Epidermal melanocyte (primary cell): ENCODE measurements around the gene ABLIM3.
"Not testable (repeated sequence)": the region's sequence is repeated elsewhere in the genome, so short reads cannot be mapped to it uniquely, and the experiment has no call there.

Experiments used
- DNase-seq: peaks from one replicate; pipeline ENCODE4 v3.0.0; 2011; ENCODE audit warnings: low spot score; ENCODE audit not compliant: insufficient read length

The ABLIM3 gene

DNA sequence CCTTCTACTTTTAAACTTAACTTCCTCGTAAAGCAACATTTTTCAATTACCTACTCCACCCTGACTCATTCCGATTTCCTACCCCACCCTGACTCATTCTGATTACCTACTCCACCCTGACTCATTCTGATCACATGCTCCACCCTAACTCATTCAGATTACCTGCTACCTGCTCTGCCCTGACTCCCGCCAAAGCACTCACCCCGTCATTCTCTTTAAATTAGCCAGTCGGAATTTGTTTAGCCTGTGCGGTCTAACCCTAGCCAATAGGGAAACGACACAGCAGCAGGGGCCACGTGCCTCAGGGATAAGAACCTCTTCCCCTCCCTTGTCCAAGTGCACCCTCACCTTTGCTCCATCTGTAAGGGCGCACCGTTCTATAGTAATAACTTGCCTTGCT lies 46.3 kb downstream of the ABLIM3 start:
- DNase-seq = not testable (repeated sequence)

- DNase-seq = no peak
Measured at GRCh38 chr5:149188383-149188782, 47.1 kb downstream of the ABLIM3 start.

DNA sequence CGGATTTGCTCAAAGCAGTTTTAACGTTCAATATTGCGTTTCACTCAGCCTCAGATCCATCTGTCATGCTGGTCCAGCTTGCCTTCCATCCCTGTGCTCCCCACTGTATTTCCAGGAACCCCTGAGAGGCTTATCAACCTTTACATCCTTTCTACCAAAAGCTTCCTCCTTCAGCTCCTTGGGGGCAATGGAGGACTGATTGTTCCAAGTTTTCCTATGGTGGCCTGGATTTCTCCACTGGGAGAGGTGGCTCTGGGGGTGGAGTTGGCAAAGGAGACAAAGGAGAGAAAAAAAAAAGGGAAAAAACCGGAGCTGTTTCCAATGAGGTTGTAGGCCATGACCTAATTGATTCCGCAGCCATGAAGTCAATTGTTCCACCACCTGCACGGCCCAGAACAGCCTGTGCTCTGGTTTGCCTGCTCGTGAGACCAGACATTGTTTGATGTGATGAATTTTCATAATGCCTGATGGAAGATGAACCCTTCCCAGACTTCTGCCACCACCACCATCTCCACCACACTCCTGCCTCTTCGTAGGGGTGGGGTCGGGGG lies 54.1 kb downstream of the ABLIM3 start:
- DNase-seq = no peak

GRCh38 chr5:149195962-149196361 lies 54.7 kb downstream of the ABLIM3 start:
- DNase-seq = no peak

DNA sequence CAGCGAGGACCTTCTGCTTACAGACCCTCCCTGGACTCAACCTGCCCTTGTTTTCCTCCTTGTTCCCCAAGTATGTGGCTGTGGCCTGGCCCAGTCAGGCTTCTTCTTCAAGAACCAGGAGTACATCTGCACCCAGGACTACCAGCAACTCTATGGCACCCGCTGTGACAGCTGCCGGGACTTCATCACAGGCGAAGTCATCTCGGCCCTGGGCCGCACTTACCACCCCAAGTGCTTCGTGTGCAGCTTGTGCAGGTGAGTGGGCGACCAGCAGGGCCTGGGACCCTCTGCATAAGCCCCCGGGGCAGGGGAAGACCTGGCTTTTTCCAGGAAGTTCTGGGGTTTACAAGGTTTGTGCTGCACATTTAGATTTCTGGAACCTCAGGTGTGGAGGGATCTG lies 56.9 kb downstream of the ABLIM3 start:
- no peak for DNase-seq

GRCh38 chr5:149200355-149200754 lies 59.1 kb downstream of the ABLIM3 start:
- no peak for DNase-seq

DNA sequence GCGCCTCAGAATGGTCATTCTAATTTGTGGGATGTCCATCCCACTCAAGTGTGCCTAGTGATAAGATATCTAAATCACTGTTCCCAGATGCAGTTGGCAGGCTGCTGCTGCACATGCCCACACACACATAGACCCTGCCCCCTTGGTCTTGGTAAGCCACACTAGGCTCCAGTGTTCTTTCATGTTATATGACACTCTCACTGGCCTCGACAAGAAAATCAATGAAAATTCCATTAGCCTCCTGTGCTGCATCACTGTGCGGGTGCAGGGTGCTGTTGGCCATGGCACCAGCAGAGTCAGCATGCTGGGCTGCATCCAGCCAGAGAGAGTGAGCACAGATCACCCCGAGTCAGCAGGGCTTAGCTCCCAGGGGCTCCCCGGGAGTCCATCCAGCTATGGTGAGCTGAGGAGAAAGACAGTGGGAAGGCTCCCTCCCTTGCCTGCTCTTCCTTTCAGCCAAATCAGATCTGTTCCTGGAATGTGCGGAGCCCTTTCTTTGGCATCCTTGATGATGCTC lies 59.9 kb downstream of the ABLIM3 start:
- DNase-seq = no peak

- DNase-seq = no peak
Measured at GRCh38 chr5:149202910-149203451, 61.7 kb downstream of the ABLIM3 start.

GRCh38 chr5:149203921-149204441 lies 62.7 kb downstream of the ABLIM3 start:
- DNase-seq = no peak

DNA sequence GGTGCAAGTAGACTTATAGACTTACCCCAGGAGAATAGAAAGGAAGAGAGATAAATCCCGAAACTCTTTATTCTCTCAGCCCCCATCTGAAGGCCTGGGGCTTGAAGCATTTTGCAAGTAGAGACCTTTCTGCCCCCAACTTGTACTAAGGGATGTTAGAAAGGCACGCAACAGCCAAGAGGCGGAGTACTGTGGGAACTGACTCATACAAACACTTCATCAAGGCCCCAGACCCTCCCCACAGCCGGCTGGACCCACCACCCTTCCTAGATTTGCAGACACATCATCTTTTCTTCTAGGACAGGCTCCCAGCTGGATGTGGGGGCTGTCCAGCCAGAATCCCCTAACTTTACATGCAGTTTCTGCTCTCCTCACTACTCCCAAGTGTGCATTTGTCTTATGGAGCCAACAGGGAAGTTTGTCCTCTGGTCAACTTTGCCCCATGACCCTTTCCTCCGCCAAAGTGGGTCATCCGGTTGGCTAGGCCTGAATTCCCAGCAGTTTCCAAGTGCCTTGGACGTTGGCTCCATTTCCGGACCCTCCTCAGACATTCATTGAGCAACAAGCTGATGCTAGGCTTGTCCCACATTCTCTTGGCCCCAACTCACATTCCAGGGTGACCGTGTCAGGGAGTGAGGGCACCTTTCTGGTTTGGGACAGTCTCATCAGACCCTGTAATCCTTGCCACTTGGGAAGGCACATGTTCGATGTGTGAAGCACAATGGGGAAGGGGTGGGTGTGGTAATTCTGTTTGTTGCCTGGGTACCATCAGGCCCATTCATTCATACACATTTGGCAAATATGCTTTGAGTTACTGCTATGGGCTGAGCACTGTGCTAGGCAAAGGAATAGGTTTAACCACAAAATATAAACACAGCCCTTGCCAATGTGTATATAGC lies 64.6 kb downstream of the ABLIM3 start:
- DNase-seq = no peak

GRCh38 chr5:149206524-149207141 lies 65.3 kb downstream of the ABLIM3 start:
- no peak for DNase-seq

- DNase-seq = no peak
Measured at GRCh38 chr5:149207831-149208230, 66.5 kb downstream of the ABLIM3 start.

DNA sequence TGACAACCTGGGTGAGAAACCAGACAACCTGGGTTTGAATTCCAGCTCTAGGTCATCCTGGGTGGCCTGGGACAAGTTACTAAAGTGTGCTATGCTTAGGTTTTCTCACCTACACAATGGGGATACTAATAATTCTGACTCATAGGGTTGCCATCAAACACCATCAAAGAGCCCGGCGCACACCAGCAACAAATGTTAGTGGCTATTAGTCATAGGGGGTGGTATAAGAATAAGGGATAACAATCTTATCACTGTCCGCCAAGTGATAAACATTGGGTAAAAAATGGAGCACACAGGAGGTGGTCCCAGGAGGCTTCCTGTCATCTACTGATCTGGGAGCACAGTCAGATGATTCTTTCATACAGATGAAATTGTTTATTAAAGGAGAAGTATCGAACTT lies 68.9 kb downstream of the ABLIM3 start:
- no peak for DNase-seq

DNA sequence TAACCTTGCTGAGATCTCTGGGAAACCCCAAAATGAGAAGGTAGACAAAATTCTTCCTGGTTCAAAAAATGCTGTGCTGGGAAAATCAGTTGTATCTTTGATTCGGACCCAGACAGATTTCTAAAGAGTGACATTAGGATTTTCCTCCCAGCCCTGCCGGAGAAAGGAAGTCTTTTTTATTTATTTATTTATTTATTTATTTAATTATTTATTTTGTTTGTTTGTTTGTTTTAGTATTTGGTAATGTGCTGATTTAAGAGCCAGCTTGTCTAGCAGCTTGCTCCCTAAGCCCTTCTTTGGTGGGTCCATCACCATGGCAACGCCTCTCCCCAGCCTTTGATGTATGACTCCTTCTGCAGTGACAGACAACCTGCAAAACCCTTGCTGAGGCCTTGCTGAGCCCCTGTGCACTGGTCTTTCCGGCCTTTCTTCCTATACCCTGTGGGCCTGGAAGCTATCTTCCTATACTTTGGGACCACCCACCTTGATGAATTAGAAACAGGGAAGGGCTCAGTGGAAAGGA lies 69.7 kb downstream of the ABLIM3 start:
- no peak for DNase-seq

DNA sequence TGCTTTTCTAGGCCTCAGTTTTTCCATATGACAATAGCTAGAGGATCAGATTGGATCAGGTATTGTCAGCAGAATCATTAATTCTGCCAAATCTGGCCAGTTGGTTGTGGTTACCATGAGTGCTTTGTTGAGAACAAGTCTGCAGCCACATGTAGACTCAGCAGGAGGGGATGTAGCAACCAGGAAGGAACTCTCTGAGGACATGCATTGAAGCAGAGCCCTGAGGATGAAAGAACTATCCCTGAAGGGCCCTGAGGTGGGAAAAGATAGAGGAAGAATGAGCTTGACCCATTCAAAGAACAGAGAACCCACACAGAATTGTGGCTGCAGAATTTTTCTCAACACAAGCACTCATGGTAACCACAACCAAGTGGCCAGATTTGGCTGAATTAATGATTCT lies 70.3 kb downstream of the ABLIM3 start:
- no peak for DNase-seq

DNA sequence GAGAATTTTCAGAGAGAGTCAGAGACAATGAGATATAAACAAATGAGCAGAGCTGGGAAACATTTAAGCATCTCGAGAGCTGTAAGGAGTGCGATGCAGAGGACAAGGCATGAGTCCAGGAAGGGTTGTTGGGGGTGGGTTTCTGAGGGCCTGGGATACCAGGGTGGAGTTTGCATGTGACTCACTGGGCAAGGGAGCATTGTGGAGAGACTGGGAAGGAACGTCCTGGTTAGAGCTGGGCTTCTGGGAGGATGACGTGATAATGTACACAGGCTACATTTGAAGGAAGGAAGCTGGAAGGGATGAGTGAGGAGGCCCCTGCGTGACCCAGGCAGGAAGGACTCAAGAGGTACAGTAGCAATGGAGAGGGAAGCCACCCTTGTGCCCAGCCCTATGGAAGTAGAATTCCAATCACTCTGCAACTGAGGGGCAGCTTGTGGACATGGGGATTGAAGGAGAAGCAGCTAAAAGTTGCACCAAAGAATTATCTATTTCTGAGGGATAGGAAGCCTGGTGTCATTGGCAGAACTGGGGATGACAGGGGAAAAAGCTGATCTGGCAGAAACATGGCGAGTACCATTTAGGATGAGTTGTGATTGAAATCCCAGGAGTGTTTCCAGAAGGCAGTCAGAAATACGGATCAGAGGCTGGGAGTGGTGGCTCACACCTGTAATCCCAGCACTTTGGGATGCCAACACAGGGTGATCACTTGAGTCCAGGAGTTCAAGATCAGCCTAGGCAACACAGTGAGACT lies 71.1 kb downstream of the ABLIM3 start:
- DNase-seq = no peak

DNA sequence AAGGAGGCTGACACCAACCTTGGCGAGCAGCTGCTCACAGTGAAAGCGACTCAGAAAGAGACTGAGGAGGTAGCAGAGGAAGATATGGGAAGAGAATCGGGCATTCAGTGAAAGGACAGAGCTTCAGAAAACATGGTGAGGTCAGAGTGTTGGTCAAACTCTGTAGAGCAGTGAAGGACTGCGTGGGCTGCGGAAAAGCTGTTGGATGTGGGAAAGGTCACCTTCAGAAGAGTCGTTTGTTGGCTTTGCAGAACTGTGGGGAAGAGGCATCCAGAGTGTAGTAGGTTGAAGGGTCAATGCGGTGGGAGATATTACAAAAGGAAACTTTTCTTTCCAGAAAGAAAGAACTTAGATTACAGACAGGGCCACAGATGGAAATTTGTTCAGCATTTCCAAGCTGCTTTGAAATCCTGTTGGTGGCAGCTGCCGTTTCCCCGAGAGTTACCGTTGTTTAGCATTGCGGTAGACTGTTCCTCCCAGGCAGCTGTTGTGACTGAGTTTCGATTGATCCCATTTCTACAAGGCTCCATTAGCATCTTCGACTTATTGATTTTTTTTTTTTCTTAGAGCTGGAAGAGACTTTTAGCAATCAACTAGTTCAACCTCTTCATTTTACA lies 72.1 kb downstream of the ABLIM3 start:
- DNase-seq = no peak

DNA sequence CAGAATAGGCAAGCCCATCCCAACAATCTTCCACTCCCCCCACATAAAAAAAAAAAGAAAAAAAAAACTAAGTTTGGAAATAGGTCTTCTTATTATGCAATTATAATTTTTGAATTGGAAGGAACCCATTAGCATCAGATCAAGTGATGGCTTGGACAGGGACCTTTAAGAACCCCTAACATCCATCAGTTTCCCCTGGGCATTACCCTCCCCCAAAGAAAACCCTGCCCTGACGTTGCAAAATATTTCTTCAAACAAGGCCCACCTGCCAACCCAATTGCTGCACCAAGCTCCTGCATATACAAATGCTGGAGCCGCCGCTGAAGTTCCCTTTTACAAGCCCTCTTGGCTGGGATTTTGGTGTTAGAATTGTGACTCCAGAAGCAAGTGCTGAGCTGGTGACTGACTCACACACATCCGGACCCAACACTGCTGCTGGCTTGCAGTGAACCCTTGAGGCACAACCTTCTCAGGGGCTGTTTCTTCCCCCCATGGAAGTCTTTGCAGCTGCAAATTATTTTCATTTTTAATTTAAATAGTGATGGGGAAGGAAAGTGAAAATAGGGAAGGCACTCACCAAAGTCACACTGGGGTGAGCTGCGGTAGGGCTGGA lies 74.3 kb downstream of the ABLIM3 start:
- DNase-seq = no peak

DNA sequence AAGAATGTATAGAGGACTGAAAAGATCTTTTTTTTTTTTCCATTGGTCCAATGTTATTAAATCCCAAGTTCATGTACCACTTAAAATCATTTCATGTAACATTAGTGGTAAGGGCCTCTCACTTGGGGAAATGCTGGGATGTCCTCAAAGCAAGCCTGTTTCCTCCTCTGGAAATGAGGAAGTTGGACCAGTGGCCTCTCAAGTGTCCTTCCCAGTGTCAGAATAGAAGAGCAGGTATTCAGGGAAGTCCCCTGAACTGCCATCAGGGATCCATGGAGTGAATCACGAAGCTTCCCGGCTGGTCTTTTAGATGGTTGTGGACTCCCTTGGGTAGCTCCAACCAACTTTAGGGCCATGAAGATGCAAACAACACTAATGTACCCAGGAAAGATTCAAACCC lies 75.2 kb downstream of the ABLIM3 start:
- DNase-seq = no peak
